Adrenal gland (tissue), 12 donors: ENCODE measurements around the gene FAHD1. TPM values are rescaled to one million over a fixed set of nuclear protein-coding genes. Genes with fewer than 3 reads are reported as not detected.

Experiments
- DNase-seq, 7 donors: peaks; one replicate each; pipeline ENCODE4 v3.0.0-alpha.2; 2019 to 2020
- H3K27ac ChIP-seq, 5 donors: fragments of 200-600 bp; sonication (generic) in 4 of 5; 1 replicate in 3 of 5; 2 replicates in 2 of 5; pipeline versions ENCODE4 v1.5.1 to v1.8.0; 2016 to 2020; ENCODE audit warnings: mild to moderate bottlenecking in 1 of 5
- H3K27me3 ChIP-seq: fragments of 200-600 bp; 2 replicates; pipeline ENCODE4 v1.8.0; 2021
- H3K36me3 ChIP-seq, 2 donors: fragments of 200-600 bp; replicated peaks in 1 of 2; 1 replicate in 1 of 2; 2 replicates in 1 of 2; pipeline versions ENCODE4 v1.5.1 to v1.8.0; 2018 to 2022
- H3K4me1 ChIP-seq, 2 donors: fragments of 200-600 bp; replicated peaks in 1 of 2; 1 replicate in 1 of 2; 2 replicates in 1 of 2; pipeline versions ENCODE4 v1.5.1 to v1.8.0; 2018 to 2021
- H3K4me3 ChIP-seq, 4 donors: fragments of 200-600 bp; sonication (generic) in 3 of 4; one replicate each; pipeline ENCODE4 v1.5.1; 2016 to 2018
- H3K9me3 ChIP-seq, 3 donors: fragments of 200-600 bp; sonication (generic) in 1 of 3; replicated peaks in 1 of 3; 1 replicate in 2 of 3; 2 replicates in 1 of 3; pipeline versions ENCODE4 v1.5.1 to v1.8.0; 2016 to 2021
- POLR2A ChIP-seq, 2 donors: fragments of 450-650 bp; IDR thresholded peaks; one replicate each; pipeline ENCODE4 v1.6.1; 2017; ENCODE audit warnings: antibody characterized with exemption in 2 of 2, mild to moderate bottlenecking in 2 of 2, moderate library complexity in 1 of 2
- WGBS, 4 donors: extraction: QIAGEN DNeasy Blood & Tissue Kit in 2 of 4; methylation state at CpG; one replicate each; pipeline versions ENCODE4 v1.1.5 to v1.1.7; 2013 to 2017; 5-methylcytosine and 5-hydroxymethylcytosine counted together
- intact Hi-C, 2 donors: fragments of 100-400 bp; cut with DNase I; formaldehyde crosslinking; loops; one replicate each; pipeline versions ENCODE4 v1.14.1 to v1.15.0; 2022 to 2023
- polyA plus RNA-seq, 3 donors: library from polyadenylated mRNA; stranded (reverse); fragments of 200-250 nt in 2 of 3; fragments of 350-450 nt in 1 of 3; fragmentation: Illumina TruSeq in 1 of 3; extraction: RNeasy Lipid Tissue Mini Kit (QIAGEN cat#74804) in 1 of 3; gene quantifications; one replicate each; pipeline ENCODE4 v1.2.3, GENCODE V29; 2013 to 2014
- total RNA-seq, 9 donors: library from RNA; depleted of rRNA in 4 of 9; stranded (reverse); fragments of >200 nt in 4 of 9; fragments of 120-200 nt in 1 of 9; fragmentation: NEBNext Ultra II Directional in 1 of 9; extraction: Animal tissue kit (Norgen Biotek cat#: 25700) in 1 of 9; gene quantifications; one replicate each; pipeline versions ENCODE4 v1.1.0 to v1.2.4, GENCODE V29; 2013 to 2023
- TF ChIP-seq, protein P1 (sequence below), 6 experiments: fragments of 450-650 bp in 4 of 6; fragments of 200-600 bp in 2 of 6; sonication (generic) in 1 of 6; IDR thresholded peaks; 1 replicate in 5 of 6; 2 replicates in 1 of 6; pipeline versions ENCODE4 v1.5.1 to v1.8.0; 2016 to 2021; ENCODE audit warnings: antibody characterized with exemption in 6 of 6, mild to moderate bottlenecking in 2 of 6, moderate library complexity in 1 of 6
- donor health status: healthy with polysubstance abuse.
- donor health status: Bipolar disorder and iron deficiency.
- donor health status: DM: yes; HTN: yes; CAD: no.
- donor health status: DM: no; HTN: no; CAD: no.
- donor health status: DM: no; HTN: no; CAD: no.
- donor health status: DM: yes; HTN: yes; CAD: no.

Gene FAHD1
- total and polyA plus RNA-seq, 12 donors, result 15.2 to 140 (median 51.1) TPM

DNA sequence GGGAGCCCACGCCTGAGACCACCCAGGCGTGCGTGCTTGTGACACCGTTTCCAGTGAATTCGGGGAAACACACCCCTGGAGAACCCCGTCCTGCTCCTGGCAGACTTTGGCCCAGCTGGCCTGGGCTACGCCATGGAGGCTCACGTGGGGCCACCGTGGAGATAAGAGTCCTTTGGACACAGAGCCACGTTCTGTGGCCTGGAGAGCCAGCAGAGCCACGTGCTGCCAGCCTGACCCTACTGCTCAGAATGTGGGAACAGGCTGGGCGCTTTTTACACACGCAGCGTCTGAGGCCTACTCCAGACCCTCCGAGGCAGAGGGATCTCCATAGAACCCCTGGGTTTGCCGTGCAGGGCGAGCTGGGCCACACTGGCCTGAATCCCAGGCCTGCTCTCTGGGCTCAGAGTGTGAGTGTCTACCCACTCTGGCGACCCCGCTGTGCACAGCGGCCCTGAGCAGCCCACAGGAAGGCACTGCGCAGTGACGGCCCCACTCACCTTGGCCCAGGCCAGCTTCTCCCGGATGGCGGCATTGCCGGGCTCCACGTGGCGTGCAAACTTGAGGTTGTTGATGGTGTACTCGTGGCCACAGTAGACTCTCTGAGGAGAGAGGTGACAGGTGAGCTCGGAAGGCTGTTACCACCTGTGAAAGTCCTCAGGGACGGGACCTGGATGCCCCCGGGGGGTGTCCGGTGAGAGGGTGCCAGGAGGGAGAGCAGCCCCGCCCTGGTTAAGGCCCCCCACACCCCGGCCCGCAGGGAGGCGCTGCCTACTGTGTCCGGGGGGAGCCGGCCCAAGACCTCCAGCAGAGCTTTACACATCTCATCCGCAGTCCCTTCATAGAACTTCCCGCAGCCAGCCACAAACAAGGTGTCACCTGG, 10.4 kb upstream of the FAHD1 start:
- Histone ChIP-seq H3K27me3 (no peaks in the 10 kb centered on the region), H3K4me3 (no peak overlapping the region), H3K9me3 (no peaks in the 10 kb centered on the region), H3K36me3 (peaks cover 0 to 76% of the 10 kb centered on the region in 2 donors), H3K27ac (no peak overlapping the region), H3K4me1 (no peaks in the 10 kb centered on the region)
- WGBS, 4 donors, result 91 to 95% (median 94%) methylated on average over 16 to 40 of the region's 40 CpGs
- TF ChIP-seq, protein P1, sequence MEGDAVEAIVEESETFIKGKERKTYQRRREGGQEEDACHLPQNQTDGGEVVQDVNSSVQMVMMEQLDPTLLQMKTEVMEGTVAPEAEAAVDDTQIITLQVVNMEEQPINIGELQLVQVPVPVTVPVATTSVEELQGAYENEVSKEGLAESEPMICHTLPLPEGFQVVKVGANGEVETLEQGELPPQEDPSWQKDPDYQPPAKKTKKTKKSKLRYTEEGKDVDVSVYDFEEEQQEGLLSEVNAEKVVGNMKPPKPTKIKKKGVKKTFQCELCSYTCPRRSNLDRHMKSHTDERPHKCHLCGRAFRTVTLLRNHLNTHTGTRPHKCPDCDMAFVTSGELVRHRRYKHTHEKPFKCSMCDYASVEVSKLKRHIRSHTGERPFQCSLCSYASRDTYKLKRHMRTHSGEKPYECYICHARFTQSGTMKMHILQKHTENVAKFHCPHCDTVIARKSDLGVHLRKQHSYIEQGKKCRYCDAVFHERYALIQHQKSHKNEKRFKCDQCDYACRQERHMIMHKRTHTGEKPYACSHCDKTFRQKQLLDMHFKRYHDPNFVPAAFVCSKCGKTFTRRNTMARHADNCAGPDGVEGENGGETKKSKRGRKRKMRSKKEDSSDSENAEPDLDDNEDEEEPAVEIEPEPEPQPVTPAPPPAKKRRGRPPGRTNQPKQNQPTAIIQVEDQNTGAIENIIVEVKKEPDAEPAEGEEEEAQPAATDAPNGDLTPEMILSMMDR (IDR thresholded peaks at IDR 0.05), result no peak
- no peak for TF ChIP-seq POLR2A (IDR thresholded peaks at IDR 0.05)
- DNase-seq, result no peak
- intact Hi-C loops, result no loop called here

DNA sequence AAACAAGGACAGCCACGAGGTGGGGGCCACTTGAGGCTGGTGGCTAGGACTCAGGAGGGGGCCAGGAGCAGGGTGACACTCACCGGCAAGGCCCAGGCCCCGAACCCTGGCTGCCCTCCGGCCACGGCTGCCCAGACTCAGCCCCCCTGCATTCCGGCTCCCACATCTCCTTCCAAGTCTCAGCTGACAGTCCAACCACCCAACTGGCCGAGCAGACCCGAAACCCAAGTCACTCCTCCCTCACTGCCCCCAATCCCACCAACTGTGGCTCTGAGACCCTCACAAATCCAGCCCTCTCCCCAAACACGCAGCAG, 9.8 kb upstream of the FAHD1 start:
- Histone ChIP-seq H3K27me3 (no peaks in the 10 kb centered on the region), H3K27ac (no peak overlapping the region), H3K36me3 (peaks cover 0 to 81% of the 10 kb centered on the region in 2 donors), H3K4me3 (no peak overlapping the region), H3K9me3 (no peaks in the 10 kb centered on the region), H3K4me1 (no peaks in the 10 kb centered on the region)
- intact Hi-C loops, result no loop called here
- WGBS, 4 donors, result 91 to 97% (median 95%) methylated on average over 7 to 9 of the region's 9 CpGs
- TF ChIP-seq, protein P1 (IDR thresholded peaks at IDR 0.05), result no peak
- no peak for TF ChIP-seq POLR2A (IDR thresholded peaks at IDR 0.05)
- DNase-seq, result no peak

DNA sequence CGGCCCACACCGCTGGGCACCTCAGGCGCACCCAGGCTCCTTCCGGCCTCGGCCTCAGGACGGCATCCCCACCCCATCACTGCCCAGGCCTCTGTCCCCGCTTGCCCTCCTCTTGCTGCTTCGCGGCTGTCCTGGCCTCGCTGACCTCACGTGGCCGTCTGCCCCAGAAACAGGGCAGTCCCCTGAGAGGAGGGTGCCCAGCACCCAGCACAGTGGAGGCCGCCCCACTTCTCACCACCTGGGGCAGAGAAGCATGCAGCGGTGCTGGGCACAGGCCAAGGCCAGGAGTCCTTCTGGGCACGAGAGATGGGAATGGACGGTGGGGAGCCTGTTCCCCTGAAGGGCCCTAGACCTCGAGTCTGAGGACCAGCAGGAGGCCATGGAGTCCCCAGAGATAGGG, 9.3 kb upstream of the FAHD1 start:
- intact Hi-C loops, result no loop called here
- Histone ChIP-seq H3K4me1 (no peaks in the 10 kb centered on the region), H3K4me3 (no peak overlapping the region), H3K9me3 (no peaks in the 10 kb centered on the region), H3K27ac (peak overlapping the region in 1 of 5 donors; percentile 47), H3K36me3 (peaks cover 0 to 85% of the 10 kb centered on the region in 2 donors), H3K27me3 (no peaks in the 10 kb centered on the region)
- WGBS, 4 donors, result 72 to 87% (median 78%) methylated on average over 17 of the region's 17 CpGs
- DNase-seq, result peak in 4 of 7 donors; percentile 16 to 31 (median 22)
- no peak for TF ChIP-seq POLR2A (IDR thresholded peaks at IDR 0.05)
- TF ChIP-seq, protein P1 (IDR thresholded peaks at IDR 0.05), result no peak

DNA sequence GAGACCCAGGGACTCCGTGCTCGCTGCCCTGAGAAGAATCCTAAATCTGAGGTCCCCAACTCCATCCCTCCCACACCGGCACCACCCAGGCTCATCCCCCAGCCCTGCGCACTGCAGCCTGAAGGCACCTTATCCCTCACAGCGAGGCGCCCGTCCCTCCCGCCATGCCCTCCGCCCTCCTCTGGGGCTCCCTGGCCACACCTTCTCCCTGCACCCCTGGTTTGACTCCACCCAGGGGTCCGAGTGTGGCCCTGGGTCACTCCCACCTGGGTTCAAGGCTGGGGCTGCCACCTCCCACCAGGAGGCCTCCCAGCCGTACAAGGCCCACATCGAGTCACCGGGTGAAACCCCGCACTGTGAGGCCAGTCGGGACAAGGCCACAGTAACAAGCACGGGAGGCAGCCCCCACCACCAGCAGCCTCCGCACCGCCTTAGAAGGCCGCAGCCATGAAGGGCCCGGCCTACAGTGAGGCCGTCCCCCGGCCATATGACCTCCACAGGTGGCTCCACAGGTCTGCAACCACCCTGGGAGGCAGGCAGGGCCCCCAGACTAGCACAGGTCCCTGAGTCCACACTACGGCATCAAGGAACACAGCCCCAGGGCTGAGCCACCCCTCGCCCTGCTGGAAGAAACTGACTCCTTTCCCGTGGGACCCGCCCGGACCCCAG, 8.7 kb upstream of the FAHD1 start:
- Histone ChIP-seq H3K27me3 (no peaks in the 10 kb centered on the region), H3K9me3 (no peaks in the 10 kb centered on the region), H3K4me3 (no peak overlapping the region), H3K27ac (peak overlapping the region in 1 of 5 donors; percentile 47), H3K36me3 (peaks cover 0 to 86% of the 10 kb centered on the region in 2 donors), H3K4me1 (peaks cover 0 to under 1% of the 10 kb centered on the region in 2 donors)
- TF ChIP-seq, protein P1 (IDR thresholded peaks at IDR 0.05), result no peak
- TF ChIP-seq POLR2A (IDR thresholded peaks at IDR 0.05), result no peak
- intact Hi-C loops, result no loop called here
- WGBS, 4 donors, result 67 to 76% (median 72%) methylated on average over 17 to 27 of the region's 27 CpGs
- DNase-seq, result peak in 4 of 7 donors; percentile 17 to 44 (median 25)
